Stomach smooth muscle (tissue), 2 donors: ENCODE results near the gene AMIGO1.

Source experiments
- H3K27ac ChIP-seq: one replicate; pipeline ENCODE4 v1.7.0; 2013; ENCODE audit warnings: mild to moderate bottlenecking, low read length, inconsistent platforms
- H3K27me3 ChIP-seq, 2 donors: one replicate each; pipeline ENCODE4 v1.7.0; 2013; ENCODE audit warnings: low read length in 2 of 2; ENCODE audit not compliant: insufficient read depth in 2 of 2, control insufficient read depth in 1 of 2
- H3K36me3 ChIP-seq, 2 donors: one replicate each; pipeline ENCODE4 v1.7.0; 2013; ENCODE audit warnings: low read length in 2 of 2; ENCODE audit not compliant: control insufficient read depth in 2 of 2, insufficient read depth in 2 of 2
- H3K4me1 ChIP-seq: one replicate; pipeline ENCODE4 v1.7.0; 2013; ENCODE audit warnings: low read length; ENCODE audit not compliant: control insufficient read depth, insufficient read depth
- H3K4me3 ChIP-seq, 2 donors: one replicate each; pipeline ENCODE4 v1.7.0; 2013; ENCODE audit warnings: low read length in 2 of 2
- H3K9ac ChIP-seq, 2 donors: one replicate each; pipeline ENCODE4 v1.7.0; 2013; ENCODE audit warnings: low read length in 2 of 2, mild to moderate bottlenecking in 1 of 2
- H3K9me3 ChIP-seq, 2 donors: one replicate each; pipeline ENCODE4 v1.7.0; 2013; ENCODE audit warnings: low read length in 2 of 2; ENCODE audit not compliant: control insufficient read depth in 2 of 2
- donor health status: healthy.
- donor health status: Pancreatic carcinoma.

The AMIGO1 gene

GRCh38 chr1:109531380-109531779, 21.9 kb upstream of the AMIGO1 start:
- H3K27ac ChIP-seq, result no peak overlapping the region
- H3K9me3 ChIP-seq, result no peaks in the 10 kb centered on the region
- peaks cover 43% of the 10 kb centered on the region for H3K4me1 ChIP-seq
- H3K4me3 ChIP-seq, result no peak overlapping the region
- no peaks in the 10 kb centered on the region for H3K36me3 ChIP-seq
- no peaks in the 10 kb centered on the region for H3K27me3 ChIP-seq
- peak overlapping the region; percentile 30 to 51 for H3K9ac ChIP-seq

- no peak overlapping the region for H3K9ac ChIP-seq
- H3K4me1 ChIP-seq, result peaks cover 35% of the 10 kb centered on the region
- no peaks in the 10 kb centered on the region for H3K9me3 ChIP-seq
- peak overlapping the region in 1 of 2 donors; percentile 35 for H3K4me3 ChIP-seq
- peaks cover 0 to 2% of the 10 kb centered on the region in 2 donors for H3K27me3 ChIP-seq
- no peaks in the 10 kb centered on the region for H3K36me3 ChIP-seq
- no peak overlapping the region for H3K27ac ChIP-seq
Measured at GRCh38 chr1:109530457-109531087, 21.0 kb upstream of the AMIGO1 start.

- H3K36me3 ChIP-seq, result no peaks in the 10 kb centered on the region
- peaks cover 0 to 2% of the 10 kb centered on the region in 2 donors for H3K27me3 ChIP-seq
- H3K4me1 ChIP-seq, result peaks cover 29% of the 10 kb centered on the region
- no peak overlapping the region for H3K4me3 ChIP-seq
- H3K9me3 ChIP-seq, result no peaks in the 10 kb centered on the region
- no peak overlapping the region for H3K9ac ChIP-seq
- H3K27ac ChIP-seq, result no peak overlapping the region
Measured at GRCh38 chr1:109529881-109530456, 20.4 kb upstream of the AMIGO1 start.

GRCh38 chr1:109528712-109529111, 19.2 kb upstream of the AMIGO1 start:
- no peak overlapping the region for H3K27ac ChIP-seq
- H3K27me3 ChIP-seq, result peaks cover 0 to 2% of the 10 kb centered on the region in 2 donors
- no peak overlapping the region for H3K9ac ChIP-seq
- no peak overlapping the region for H3K4me3 ChIP-seq
- no peaks in the 10 kb centered on the region for H3K9me3 ChIP-seq
- peaks cover 24% of the 10 kb centered on the region for H3K4me1 ChIP-seq
- no peaks in the 10 kb centered on the region for H3K36me3 ChIP-seq

GRCh38 chr1:109527846-109528695, 18.5 kb upstream of the AMIGO1 start:
- H3K27ac ChIP-seq, result no peak overlapping the region
- H3K4me3 ChIP-seq, result no peak overlapping the region
- peaks cover 0 to 2% of the 10 kb centered on the region in 2 donors for H3K27me3 ChIP-seq
- no peaks in the 10 kb centered on the region for H3K9me3 ChIP-seq
- peaks cover 24% of the 10 kb centered on the region for H3K4me1 ChIP-seq
- no peak overlapping the region for H3K9ac ChIP-seq
- H3K36me3 ChIP-seq, result no peaks in the 10 kb centered on the region

- Histone ChIP-seq H3K9ac (no peak overlapping the region), H3K4me1 (peaks cover 19% of the 10 kb centered on the region), H3K4me3 (no peak overlapping the region), H3K36me3 (no peaks in the 10 kb centered on the region), H3K27ac (no peak overlapping the region), H3K27me3 (peaks cover 0 to 2% of the 10 kb centered on the region in 2 donors), H3K9me3 (no peaks in the 10 kb centered on the region)
Measured at GRCh38 chr1:109527098-109527811, 17.7 kb upstream of the AMIGO1 start.

GRCh38 chr1:109523706-109524105, 14.2 kb upstream of the AMIGO1 start:
- no peaks in the 10 kb centered on the region for H3K36me3 ChIP-seq
- H3K4me3 ChIP-seq, result no peak overlapping the region
- no peaks in the 10 kb centered on the region for H3K4me1 ChIP-seq
- no peak overlapping the region for H3K9ac ChIP-seq
- H3K9me3 ChIP-seq, result no peaks in the 10 kb centered on the region
- H3K27me3 ChIP-seq, result peaks cover 0 to 4% of the 10 kb centered on the region in 2 donors
- H3K27ac ChIP-seq, result no peak overlapping the region

GRCh38 chr1:109522026-109522425, 12.5 kb upstream of the AMIGO1 start:
- Histone ChIP-seq H3K9me3 (no peaks in the 10 kb centered on the region), H3K4me3 (no peak overlapping the region), H3K27ac (no peak overlapping the region)

GRCh38 chr1:109521002-109521951, 11.8 kb upstream of the AMIGO1 start:
- Histone ChIP-seq H3K9ac (no peak overlapping the region), H3K27ac (no peak overlapping the region), H3K36me3 (no peaks in the 10 kb centered on the region), H3K9me3 (no peaks in the 10 kb centered on the region), H3K27me3 (peaks cover 0 to 4% of the 10 kb centered on the region in 2 donors), H3K4me3 (no peak overlapping the region), H3K4me1 (no peaks in the 10 kb centered on the region)

More at GRCh38 chr1:109522026-109522425, 12.5 kb upstream of the AMIGO1 start:
- H3K4me1 ChIP-seq, result no peaks in the 10 kb centered on the region
- H3K27me3 ChIP-seq, result peaks cover 0 to 4% of the 10 kb centered on the region in 2 donors
- no peak overlapping the region for H3K9ac ChIP-seq
- H3K36me3 ChIP-seq, result no peaks in the 10 kb centered on the region
